ENCODE results near the gene PPIA.
"Not testable (repeated sequence)": the region's sequence is repeated elsewhere in the genome, so short reads cannot be mapped to it uniquely, and the experiment has no call there.

Gene PPIA

DNA sequence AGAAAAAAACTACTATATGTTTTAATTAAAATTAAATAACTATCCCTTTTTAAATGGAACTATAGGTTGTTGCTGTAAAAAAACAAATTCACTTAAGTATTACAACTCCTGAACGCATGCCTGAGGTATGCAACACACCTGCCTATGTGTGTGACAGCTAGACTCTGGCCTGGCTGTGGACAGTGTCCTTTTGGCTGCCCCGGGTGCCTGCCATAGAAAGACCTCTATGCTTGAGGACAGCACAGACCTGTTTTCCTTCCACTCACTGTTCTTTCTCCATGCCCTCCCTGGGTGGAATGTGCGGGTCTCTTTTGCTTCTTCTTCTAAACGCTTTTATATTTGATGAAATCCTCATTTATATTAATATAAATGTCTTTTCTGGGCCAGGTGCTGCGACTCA is 6.5 kb upstream of the PPIA start:
- no peak for DNase-seq

DNA sequence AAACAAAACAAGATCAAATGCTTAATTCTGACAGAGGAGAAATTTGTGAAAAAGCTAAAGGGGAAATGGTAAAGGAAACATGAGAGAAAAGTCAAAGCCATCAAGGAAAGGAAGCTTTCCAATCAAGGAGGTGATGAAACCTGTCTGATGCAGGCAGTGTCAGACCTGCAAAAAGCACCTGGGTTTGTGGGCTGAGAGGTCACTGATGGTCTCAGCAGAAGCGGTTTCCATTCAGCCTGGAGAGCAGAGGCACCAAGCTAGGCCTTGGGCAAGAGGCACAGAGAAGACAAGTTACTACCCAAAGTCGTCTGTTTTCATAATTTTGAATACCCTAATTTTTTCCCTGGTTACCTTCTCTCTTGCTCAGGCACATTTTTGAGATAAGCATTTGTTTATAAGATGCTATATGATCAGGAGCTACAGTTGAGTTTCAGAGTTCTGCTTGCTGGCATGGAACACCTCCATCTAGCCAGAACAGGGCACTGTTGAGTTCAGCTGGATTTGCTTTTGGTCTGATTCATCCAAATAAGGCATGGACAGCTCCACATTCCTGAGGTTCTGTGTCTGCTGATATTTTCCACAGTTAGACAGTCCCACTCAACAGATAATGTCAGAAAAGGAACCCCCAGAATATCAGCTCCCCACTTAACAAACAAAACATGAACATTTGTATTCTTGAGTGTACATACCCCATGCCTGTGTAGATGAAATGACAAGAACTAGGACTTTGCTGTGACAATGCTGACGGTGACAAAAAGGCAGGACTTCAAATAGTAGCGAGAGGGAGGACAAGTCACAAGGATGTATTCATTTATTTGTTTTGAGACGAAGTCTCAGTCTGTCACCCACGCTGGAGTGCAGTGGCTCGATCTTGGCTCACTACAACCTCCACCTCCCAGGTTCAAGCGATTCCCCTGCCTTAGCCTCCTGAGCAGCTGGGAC is 4.9 kb upstream of the PPIA start:
- no peak for DNase-seq

DNA sequence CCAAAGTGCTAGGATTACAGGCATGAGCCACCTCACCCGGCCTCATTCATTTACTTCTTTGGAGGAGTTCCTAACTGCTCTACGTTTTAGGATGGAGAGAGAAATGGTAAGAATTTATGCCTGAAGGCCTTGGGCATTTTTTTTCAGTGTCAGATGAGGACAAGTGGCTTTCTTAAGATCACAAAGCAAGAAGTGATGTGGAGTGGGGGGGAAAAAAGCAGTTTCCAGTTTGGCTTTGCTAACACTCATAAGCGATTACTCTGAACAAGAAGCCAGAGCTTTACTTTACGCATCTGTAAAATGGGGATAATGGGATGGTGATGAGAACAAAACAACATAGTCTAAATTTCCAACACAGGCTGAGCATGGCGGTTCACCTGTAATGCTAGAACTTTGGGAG is 2.6 kb upstream of the PPIA start:
- DNase-seq: no peak

DNA sequence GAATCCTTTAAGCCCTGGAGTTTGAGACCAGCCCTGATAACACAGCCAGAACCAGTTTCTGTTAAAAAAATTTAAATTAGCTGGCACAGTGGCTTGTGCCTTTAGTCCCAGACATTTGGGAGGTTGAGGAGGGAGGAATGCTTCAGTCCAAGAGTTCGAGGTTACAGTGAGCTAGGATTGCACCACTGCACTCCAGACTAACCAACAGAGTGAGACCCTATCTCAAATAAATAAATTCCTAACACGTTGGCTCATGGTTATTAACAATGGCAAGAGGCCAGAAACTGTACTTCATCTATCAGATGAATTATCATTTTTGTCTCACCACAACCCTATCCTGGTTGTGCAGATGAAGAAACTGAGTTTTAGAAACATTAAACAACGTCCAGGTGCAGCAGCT is 2.1 kb upstream of the PPIA start:
- no peak for DNase-seq

DNA sequence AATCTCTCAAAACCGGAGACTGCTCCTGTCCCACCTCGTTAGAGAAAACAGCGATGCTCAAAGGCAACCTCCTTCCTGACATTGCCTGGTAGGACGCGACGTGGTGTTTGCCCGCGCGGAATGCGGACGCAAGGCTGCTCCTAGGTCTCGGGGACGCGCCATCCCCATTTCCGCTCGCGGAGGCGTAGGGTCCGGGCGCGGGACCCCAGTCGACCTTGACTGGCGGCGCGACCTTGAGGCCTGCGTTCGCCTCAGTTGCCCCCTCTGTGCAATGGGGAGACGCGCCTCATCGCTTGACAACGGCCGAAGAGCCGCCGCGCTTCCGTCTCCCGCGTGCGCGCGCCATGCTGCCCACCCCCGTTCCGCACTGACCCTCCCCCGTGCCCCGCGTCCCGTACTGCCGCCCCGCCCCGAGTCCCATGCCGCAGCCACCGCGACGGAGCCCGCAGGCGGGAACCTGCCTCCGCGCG is 412 bp upstream of the PPIA start:
- no peak for DNase-seq

DNA sequence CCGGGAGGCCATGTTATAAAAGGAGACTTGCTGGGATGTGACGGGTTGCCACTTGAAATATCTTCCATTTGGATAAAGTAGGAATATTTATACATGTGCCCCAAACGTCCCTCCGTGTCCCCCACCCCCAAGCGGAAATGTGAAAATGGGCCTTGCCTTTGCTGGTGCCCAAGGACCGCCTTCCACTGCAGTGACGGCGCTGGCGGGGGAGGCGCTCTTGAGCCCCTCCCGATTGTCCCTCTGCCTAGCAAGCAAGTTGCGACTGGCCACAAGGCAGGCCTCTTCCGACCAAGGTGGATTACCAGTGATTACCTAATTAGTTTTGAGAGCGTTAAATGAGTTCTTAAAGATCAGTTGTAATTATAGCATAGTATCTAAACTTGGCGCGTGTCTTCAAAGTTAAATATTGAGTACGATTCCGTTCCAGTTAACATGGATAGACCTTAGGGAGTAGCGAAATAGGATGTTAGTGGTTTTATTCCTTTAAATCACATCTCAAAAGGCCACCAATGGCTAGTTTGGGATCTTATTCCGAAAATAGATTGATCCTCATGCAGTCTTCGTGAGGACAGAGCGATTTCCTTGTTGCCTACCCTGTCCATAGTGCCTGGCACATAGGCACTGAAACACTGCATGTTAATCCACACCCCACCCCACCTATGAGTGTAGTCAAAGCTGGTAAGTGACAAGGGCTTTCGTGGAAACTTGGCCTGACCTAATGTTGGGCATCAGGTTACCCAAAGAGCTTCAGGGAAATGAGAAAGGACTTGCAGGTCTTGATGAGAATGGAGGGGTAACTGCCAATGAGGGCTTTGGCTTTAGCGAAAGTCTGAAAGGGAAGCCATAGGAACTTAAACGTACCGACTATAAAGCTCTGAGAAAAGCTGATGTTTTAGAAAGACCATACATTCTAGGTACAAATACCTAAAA is 1.1 kb downstream of the PPIA start:
- peak; percentile 56 to 91 (median 77) for DNase-seq

DNA sequence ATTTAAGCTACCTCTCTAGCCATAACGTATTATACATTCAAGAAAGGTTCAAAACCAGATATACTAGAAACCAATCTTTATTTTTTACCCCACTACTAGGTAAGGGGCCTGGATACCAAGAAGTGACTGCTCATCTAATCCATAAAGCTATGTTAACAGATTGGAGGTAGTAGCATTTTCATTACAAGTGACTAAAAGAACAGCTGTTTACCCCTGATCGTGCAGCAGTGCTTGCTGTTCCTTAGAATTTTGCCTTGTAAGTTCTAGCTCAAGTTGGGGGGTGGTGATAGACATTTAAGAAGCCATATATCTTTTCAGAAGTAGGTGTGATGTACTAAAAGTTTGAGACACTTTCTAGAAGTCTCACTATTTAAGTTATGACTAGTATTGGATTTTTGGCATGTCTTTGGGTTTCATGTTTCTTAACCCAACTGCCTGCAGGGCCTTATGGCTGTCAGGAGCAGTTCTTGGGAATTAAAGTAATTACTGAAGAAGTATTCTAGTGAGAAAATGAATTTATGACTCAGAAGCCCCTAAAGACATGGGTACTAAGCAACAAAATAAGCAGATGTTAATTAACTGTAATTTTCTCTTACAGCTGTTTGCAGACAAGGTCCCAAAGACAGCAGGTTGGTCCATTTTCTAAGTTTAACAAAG is 2.3 kb downstream of the PPIA start:
- peak in 1 of 5 experiments; percentile 31 for DNase-seq

DNA sequence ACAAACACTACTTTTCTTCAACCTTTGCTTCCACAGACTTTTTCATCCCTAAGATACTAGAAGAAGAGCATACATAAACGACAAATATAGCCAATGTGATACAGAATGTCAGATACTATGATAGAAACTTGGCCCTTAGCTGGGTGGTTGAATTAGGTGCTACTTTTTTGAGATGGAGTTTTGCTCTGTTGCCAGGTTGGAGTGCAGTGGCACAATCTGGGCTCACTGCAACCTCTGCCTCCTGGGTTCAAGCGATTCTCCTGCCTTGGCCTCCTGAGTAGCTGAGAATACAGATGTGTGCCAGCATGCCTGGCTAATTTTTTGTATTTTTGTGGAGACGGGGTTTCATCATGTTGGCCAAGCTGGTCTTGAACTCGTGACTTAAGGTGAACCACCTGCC is 3.5 kb downstream of the PPIA start:
- no peak for DNase-seq

- no peak for DNase-seq
Measured at GRCh38 chr7:44801890-44802289, 5.4 kb downstream of the PPIA start.

DNA sequence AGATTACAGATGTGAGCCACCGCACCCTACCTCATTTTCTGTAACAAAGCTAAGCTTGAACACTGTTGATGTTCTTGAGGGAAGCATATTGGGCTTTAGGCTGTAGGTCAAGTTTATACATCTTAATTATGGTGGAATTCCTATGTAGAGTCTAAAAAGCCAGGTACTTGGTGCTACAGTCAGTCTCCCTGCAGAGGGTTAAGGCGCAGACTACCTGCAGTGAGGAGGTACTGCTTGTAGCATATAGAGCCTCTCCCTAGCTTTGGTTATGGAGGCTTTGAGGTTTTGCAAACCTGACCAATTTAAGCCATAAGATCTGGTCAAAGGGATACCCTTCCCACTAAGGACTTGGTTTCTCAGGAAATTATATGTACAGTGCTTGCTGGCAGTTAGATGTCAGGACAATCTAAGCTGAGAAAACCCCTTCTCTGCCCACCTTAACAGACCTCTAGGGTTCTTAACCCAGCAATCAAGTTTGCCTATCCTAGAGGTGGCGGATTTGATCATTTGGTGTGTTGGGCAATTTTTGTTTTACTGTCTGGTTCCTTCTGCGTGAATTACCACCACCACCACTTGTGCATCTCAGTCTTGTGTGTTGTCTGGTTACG is 6.0 kb downstream of the PPIA start:
- no peak for DNase-seq

- DNase-seq: not testable (repeated sequence)
Measured at GRCh38 chr7:44803828-44804519, 7.5 kb downstream of the PPIA start.

DNA sequence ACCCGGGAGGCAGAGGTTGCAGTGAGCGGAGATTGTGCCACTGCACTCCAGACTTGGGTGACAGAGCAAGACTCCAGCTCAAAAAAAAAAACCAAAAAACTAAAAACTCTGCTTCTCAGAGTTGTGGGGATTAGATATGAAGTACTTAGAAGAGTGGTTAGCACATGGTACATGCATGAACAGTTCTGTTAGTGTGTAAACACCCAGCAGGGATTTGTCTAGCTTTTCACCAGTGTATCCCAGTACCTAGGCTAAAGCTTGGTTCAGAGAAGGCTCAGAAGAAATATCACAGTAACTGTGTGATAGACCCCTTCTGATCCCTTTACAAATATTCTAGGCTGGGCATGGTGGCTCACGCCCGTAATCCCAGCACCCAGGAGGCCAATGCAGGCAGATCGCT is 9.5 kb downstream of the PPIA start:
- DNase-seq: no peak

GRCh38 chr7:44808914-44809393 is 12.5 kb downstream of the PPIA start:
- DNase-seq: no peak

- peak in 1 of 5 experiments; percentile 14 for DNase-seq
Measured at GRCh38 chr7:44811093-44811492, 14.6 kb downstream of the PPIA start.

DNA sequence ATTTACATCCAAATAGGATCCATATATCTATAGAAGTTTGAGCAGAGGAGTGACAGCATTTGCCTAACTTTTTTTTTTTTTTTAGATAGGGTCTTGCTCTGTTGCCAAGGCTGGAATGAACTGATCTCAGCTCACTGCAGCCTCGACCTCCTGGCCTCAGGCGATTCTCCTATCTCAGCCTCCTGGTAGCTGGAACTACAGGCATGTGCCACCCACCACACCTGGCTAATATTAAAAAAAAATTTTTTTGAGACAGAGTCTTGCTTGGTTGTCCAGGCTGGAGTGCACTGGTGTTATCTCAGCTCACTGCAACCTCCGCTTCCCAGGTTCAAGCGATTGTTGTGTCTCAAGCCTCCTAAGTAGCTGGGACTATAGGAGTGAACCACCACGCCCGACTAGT is 15.1 kb downstream of the PPIA start:
- no peak for DNase-seq

- DNase-seq: peak in 1 of 5 experiments; percentile 24
Measured at GRCh38 chr7:44814919-44815318, 18.4 kb downstream of the PPIA start.

- DNase-seq: no peak
Measured at GRCh38 chr7:44819292-44819691, 22.8 kb downstream of the PPIA start.

DNA sequence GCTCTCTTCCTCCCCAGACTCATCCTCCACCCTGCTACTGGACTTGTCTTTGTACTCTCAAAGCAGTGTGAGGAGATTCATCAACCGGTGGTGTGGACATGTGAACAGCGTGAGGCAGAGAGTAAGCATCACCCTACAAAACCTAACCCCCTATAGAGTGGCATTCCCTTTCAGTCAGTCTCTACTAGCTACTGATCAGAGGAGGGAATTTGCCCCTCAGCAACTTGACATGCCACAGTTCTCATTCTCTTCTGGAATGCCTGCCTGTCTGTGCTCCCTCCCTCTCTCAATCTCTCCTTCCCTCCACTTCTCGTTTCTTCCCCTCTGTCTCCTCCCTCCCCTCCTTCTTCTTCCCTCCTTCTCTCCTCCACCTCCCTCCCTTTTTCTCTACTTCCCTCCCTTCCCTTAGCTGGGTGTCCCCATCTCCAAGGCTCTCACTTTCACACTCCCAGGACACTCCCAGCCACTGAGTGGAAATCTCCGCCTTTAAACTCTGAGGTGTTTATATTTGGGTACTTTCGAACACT is 26.8 kb downstream of the PPIA start:
- DNase-seq: no peak

DNA sequence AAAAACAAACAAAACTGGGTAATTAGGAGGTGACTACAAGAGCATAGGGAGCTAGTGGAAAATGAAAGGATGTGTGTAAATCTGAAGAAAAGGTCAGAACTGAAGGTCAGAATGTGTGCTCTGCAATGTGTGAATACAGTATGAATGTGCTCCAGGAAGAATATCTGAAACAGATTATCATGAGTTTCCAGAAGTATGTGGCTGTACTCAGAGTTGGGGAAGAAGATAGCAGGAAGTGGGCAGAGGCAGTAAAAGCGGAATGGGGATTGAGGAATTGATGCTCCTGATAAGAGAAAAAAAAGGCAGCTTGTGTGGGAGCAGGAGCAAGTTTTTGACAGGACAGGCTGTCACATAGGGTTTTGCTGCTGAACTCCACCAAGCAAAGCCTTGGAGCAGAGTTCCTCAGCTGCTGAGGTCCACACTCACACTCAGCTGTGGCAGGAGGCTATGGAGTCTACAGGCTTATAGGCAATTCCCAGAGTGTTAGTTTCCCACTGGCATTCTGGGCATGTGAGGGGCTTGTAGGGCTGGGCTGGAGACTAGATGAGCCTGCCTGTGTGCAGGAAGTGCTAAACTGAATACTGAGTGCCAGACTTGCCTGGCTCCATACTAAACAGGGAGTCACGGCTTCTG is 28.5 kb downstream of the PPIA start:
- no peak for DNase-seq

GRCh38 chr7:44827567-44827966 is 31.1 kb downstream of the PPIA start:
- no peak for DNase-seq

- DNase-seq: no peak
Measured at GRCh38 chr7:44838751-44839150, 42.3 kb downstream of the PPIA start.
